Gastroesophageal sphincter (tissue), 4 donors: Measurements from ENCODE around the gene GJA4. TPM values are rescaled to one million over a fixed set of nuclear protein-coding genes. Genes with fewer than 3 reads are reported as not detected.

Experiments used
- ATAC-seq: fragments of 150-250 bp; one replicate; pipeline ENCODE4 v1.9.1; 2016; ENCODE audit warnings: mild to moderate bottlenecking, moderate library complexity
- H3K27ac ChIP-seq, 4 donors: fragments of 200-600 bp; sonication (generic) in 3 of 4; 1 replicate in 3 of 4; 2 replicates in 1 of 4; pipeline ENCODE4 v1.5.1; 2016 to 2019
- H3K27me3 ChIP-seq: fragments of 200-600 bp; sonication (generic); one replicate; pipeline ENCODE4 v1.5.1; 2019
- H3K36me3 ChIP-seq, 2 donors: fragments of 200-600 bp; sonication (generic); one replicate each; pipeline ENCODE4 v1.5.1; 2019; ENCODE audit warnings: control low read depth in 1 of 2
- H3K4me1 ChIP-seq, 3 donors: fragments of 200-600 bp; sonication (generic); 1 replicate in 2 of 3; 2 replicates in 1 of 3; pipeline ENCODE4 v1.5.1; 2016 to 2019; ENCODE audit warnings: control low read depth in 2 of 3
- H3K4me3 ChIP-seq, 2 donors: fragments of 200-600 bp; sonication (generic); one replicate each; pipeline ENCODE4 v1.5.1; 2019; ENCODE audit warnings: mild to moderate bottlenecking in 1 of 2, moderate library complexity in 1 of 2
- H3K9me3 ChIP-seq, 3 donors: fragments of 200-600 bp; sonication (generic); one replicate each; pipeline ENCODE4 v1.5.1; 2017 to 2019; ENCODE audit warnings: control low read depth in 2 of 3
- EP300 ChIP-seq: sonication (generic); formaldehyde crosslinking; IDR thresholded peaks from one replicate; pipeline ENCODE4 v1.6.1; 2017; ENCODE audit warnings: antibody characterized with exemption, mild to moderate bottlenecking
- POLR2A ChIP-seq, 2 donors: fragments of 450-650 bp; IDR thresholded peaks; one replicate each; pipeline ENCODE4 v1.6.1; 2017; ENCODE audit warnings: antibody characterized with exemption in 2 of 2, mild to moderate bottlenecking in 2 of 2, moderate library complexity in 1 of 2
- POLR2AphosphoS5 ChIP-seq: sonication (generic); formaldehyde crosslinking; IDR thresholded peaks from one replicate; pipeline ENCODE4 v1.6.1; 2017; ENCODE audit warnings: antibody characterized with exemption
- whole genome bisulfite sequencing, 2 donors: methylation state at CpG; one replicate each; pipeline ENCODE4 v1.1.5; 2018; ENCODE audit warnings: low coverage in 1 of 2; 5-methylcytosine and 5-hydroxymethylcytosine counted together
- total RNA-seq, 4 donors: library from RNA; depleted of rRNA; stranded (reverse); fragments of >200 nt; gene quantifications; one replicate each; pipeline ENCODE4 v1.1.0, GENCODE V29; 2016
- TF ChIP-seq, protein P1 (sequence below), 4 experiments: fragments of 200-600 bp in 2 of 4; fragments of 450-650 bp in 2 of 4; sonication (generic) in 1 of 4; IDR thresholded peaks; one replicate each; pipeline ENCODE4 v1.5.1; 2017 to 2019; ENCODE audit warnings: antibody characterized with exemption in 4 of 4, mild to moderate bottlenecking in 2 of 4, moderate library complexity in 2 of 4

The GJA4 gene
- total RNA-seq, 4 donors from 2014 or later: 8.6 to 27.0 (median 18.4) TPM

DNA sequence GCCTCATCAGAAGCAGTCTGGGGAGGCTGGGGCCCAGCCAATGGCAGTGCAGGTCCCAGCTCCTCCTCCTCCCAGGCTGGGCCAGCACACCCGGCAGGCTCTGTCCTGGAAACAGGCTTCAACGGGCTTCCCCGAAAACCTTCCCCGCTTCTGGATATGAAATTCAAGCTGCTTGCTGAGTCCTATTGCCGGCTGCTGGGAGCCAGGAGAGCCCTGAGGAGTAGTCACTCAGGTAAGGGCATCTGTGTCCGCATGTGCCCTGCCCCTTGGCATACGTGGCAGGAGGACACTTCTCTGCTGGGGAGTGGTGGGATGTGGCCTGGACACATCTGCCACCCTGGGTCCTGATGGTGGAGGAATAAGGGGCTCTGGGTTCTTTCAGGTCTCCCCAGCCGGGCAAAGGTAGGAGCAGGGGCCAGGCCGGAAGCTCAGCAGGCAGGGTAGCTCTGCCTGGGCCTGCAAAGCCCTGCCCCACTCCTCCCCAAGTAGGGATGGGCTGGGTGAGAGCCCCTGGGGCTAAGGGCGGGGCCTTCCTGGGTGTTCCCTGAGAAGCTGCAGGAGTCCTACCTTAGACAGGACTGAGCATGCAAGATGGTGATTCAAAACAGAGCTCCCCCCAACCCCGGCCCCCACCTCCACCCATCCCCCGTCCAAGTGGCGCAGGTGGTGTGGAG lies 37.7 kb upstream of the GJA4 start, which contains the start of gene GJB5:
Gene GJB5 (plus strand): TSS at position 84 of the 674 bp plus-strand sequence. CDS start 2,284 bp downstream, outside the sequence.
- no peak for TF ChIP-seq POLR2A (IDR thresholded peaks at IDR 0.05)
- TF ChIP-seq, protein P1, sequence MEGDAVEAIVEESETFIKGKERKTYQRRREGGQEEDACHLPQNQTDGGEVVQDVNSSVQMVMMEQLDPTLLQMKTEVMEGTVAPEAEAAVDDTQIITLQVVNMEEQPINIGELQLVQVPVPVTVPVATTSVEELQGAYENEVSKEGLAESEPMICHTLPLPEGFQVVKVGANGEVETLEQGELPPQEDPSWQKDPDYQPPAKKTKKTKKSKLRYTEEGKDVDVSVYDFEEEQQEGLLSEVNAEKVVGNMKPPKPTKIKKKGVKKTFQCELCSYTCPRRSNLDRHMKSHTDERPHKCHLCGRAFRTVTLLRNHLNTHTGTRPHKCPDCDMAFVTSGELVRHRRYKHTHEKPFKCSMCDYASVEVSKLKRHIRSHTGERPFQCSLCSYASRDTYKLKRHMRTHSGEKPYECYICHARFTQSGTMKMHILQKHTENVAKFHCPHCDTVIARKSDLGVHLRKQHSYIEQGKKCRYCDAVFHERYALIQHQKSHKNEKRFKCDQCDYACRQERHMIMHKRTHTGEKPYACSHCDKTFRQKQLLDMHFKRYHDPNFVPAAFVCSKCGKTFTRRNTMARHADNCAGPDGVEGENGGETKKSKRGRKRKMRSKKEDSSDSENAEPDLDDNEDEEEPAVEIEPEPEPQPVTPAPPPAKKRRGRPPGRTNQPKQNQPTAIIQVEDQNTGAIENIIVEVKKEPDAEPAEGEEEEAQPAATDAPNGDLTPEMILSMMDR (IDR thresholded peaks at IDR 0.05): no peak
- no peak for TF ChIP-seq POLR2AphosphoS5
- TF ChIP-seq EP300: no peak
- 40% methylated on average over 3 of the region's 13 CpGs; no CpG with 5 or more reads in 1 of the 2 donors for whole genome bisulfite sequencing, 2 donors
- no peaks in the 10 kb centered on the region for H3K9me3 ChIP-seq
- no peaks in the 10 kb centered on the region for H3K4me1 ChIP-seq
- ATAC-seq: no peak
- no peak within 1 kb of the TSS for H3K27ac ChIP-seq
- no peaks in the 10 kb centered on the region for H3K36me3 ChIP-seq
- H3K4me3 ChIP-seq: no peak within 1 kb of the TSS
- peaks cover 37% of the 10 kb centered on the region for H3K27me3 ChIP-seq

DNA sequence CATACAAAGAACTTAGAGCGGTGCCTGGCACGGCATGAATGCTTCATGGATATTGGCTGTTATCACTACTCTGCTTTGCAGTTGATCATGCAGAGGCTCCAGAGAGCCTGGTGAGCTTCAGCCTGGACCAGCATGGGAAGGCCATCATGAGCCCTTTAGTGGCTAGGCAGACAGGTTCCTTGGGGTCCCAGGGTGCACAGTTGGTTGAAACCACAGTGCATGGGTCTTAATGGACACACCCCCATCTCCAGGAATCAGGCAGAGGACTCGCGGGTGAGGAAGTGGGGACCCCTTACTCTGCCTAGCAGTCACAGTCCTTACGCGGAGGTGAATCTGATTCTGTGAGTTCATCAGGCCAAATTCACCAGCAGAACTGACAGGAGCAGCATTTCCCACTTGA lies 36.8 kb upstream of the GJA4 start:
- no peak for ATAC-seq
- H3K9me3 ChIP-seq: no peaks in the 10 kb centered on the region
- TF ChIP-seq, protein P1 (IDR thresholded peaks at IDR 0.05): no peak
- TF ChIP-seq POLR2A (IDR thresholded peaks at IDR 0.05): no peak
- no peak for TF ChIP-seq POLR2AphosphoS5
- no peak for TF ChIP-seq EP300
- H3K4me3 ChIP-seq: no peak overlapping the region
- H3K4me1 ChIP-seq: no peaks in the 10 kb centered on the region
- no peak overlapping the region for H3K27ac ChIP-seq
- 95 to 100% methylated on average over 1 to 3 of the region's 6 CpGs for WGBS, 2 donors
- peaks cover 37% of the 10 kb centered on the region for H3K27me3 ChIP-seq
- no peaks in the 10 kb centered on the region for H3K36me3 ChIP-seq

DNA sequence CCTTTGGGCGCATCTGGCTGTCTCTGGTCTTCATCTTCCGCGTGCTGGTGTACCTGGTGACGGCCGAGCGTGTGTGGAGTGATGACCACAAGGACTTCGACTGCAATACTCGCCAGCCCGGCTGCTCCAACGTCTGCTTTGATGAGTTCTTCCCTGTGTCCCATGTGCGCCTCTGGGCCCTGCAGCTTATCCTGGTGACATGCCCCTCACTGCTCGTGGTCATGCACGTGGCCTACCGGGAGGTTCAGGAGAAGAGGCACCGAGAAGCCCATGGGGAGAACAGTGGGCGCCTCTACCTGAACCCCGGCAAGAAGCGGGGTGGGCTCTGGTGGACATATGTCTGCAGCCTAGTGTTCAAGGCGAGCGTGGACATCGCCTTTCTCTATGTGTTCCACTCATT lies 35.4 kb upstream of the GJA4 start:
- peaks cover 40% of the 10 kb centered on the region for H3K27me3 ChIP-seq
- TF ChIP-seq EP300 (no peak), POLR2AphosphoS5 (no peak), POLR2A (IDR thresholded peaks at IDR 0.05) (no peak)
- TF ChIP-seq, protein P1 (IDR thresholded peaks at IDR 0.05): no peak
- WGBS, 2 donors: 86 to 99% methylated on average over 4 to 14 of the region's 21 CpGs

DNA sequence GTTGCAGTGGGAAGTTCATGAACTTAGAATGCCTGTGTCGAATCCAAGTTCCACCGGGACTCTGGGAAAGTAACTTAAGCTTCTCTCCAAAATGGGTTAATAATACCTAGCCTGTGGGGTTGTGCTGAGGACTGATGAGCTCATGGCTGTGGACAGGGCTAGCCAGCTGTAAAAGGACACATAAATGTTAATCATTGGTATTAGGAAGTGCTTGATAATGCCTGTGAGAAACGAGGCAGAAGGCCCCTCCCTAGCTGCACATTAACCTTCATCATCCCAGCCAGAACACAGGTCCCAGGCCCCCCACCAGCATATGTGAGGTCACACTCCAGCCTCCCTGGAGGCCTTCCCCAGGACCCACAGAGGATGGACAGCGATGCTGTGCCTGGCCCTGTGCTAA lies 34.0 kb upstream of the GJA4 start:
- 0 to 43% methylated on average over 1 to 3 of the region's 4 CpGs for WGBS, 2 donors

More for the DNA sequence above, 35.4 kb upstream of the GJA4 start:
- ATAC-seq: no peak
- Histone ChIP-seq H3K4me1 (no peaks in the 10 kb centered on the region), H3K36me3 (no peaks in the 10 kb centered on the region), H3K27ac (no peak overlapping the region), H3K4me3 (no peak overlapping the region), H3K9me3 (no peaks in the 10 kb centered on the region)

More for the DNA sequence above, 34.0 kb upstream of the GJA4 start:
- no peaks in the 10 kb centered on the region for H3K4me1 ChIP-seq
- TF ChIP-seq POLR2AphosphoS5 (no peak), POLR2A (IDR thresholded peaks at IDR 0.05) (no peak), EP300 (no peak)
- TF ChIP-seq, protein P1 (IDR thresholded peaks at IDR 0.05): no peak
- no peaks in the 10 kb centered on the region for H3K9me3 ChIP-seq
- H3K36me3 ChIP-seq: no peaks in the 10 kb centered on the region
- no peak overlapping the region for H3K27ac ChIP-seq
- no peak overlapping the region for H3K4me3 ChIP-seq
- H3K27me3 ChIP-seq: peaks cover 52% of the 10 kb centered on the region
- no peak for ATAC-seq
